ENCODE data around the gene ZCCHC8. TPM values are rescaled to one million over a fixed set of nuclear protein-coding genes. Genes with fewer than 3 reads are reported as not detected.

Gene ZCCHC8
- total and polyA plus RNA-seq, 2 donors (not counting 3 experiments of a cell fraction or from before 2014, with no cell fraction given) = 10.0 to 24.4 TPM

DNA sequence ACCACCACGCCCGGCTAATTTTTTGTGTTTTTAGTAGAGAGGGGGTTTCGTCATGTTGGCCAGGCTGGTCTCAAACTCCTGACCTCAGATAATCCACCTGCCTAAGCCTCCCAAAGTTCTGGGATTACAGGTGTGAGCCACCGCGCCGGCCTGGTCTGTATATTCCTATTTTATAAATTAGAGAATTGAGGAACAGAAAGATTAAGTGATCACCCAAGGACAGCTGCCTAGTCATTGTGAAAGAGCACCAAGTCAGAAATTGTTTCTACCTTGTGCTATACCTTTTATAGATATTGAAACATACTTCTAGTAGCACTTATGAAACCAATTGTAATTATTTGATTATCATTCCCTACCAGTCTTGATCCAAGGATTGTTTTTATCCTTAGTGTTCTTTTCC lies 28.3 kb upstream of the ZCCHC8 start:
- intact Hi-C loops (cut with micrococcal nuclease) (no loop called here), dilution Hi-C loops (cut with MboI; ENCODE audit: extremely low pct_ligation_motif_present, low sequenced_read_pairs) (no loop called here)
- Histone ChIP-seq H3K9me3 (replicated peaks; ENCODE audit: control insufficient read depth, insufficient read depth, low read length) (no peaks in the 10 kb centered on the region), H3K79me2 (ENCODE audit: control insufficient read depth, insufficient read depth, low read length) (peaks cover 58% of the 10 kb centered on the region), H2AFZ (ENCODE audit: low read depth, low read length) (no peak overlapping the region), H4K20me1 (replicated peaks; ENCODE audit: control insufficient read depth, extremely low read depth, insufficient read depth, low read length) (peaks cover 5% of the 10 kb centered on the region), H3K27me3 (ENCODE audit: control insufficient read depth in 2 of 2, insufficient read depth in 2 of 2, low read length in 2 of 2) (no peaks in the 10 kb centered on the region), H3K4me3 (replicated peaks in 1 of 3; ENCODE audit: insufficient read depth in 1 of 3, low read depth in 1 of 3, low read length in 3 of 3) (no peak overlapping the region), H3K9ac (replicated peaks; ENCODE audit: extremely low read depth, insufficient read depth, low read length) (no peak overlapping the region), H3K27ac (ENCODE audit: insufficient read depth, low read depth, low read length) (no peak overlapping the region), H3K4me2 (ENCODE audit: insufficient read depth, low read length) (no peak overlapping the region), H3K4me1 (ENCODE audit: control insufficient read depth, extremely low read depth, insufficient read depth, low read length) (peaks cover 13% of the 10 kb centered on the region), H3K36me3 (ENCODE audit: control insufficient read depth in 2 of 2, extremely low read depth in 1 of 2, insufficient read depth in 2 of 2, low read length in 2 of 2) (peaks cover 0 to 5% of the 10 kb centered on the region in 2 experiments), H3K9me1 (replicated peaks; ENCODE audit: control insufficient read depth, extremely low read depth, insufficient read depth, low read length) (no peaks in the 10 kb centered on the region)
- FAIRE-seq (no peak), DNase-seq (ENCODE audit: low read depth, low spot score) (no peak)
- CTCF ChIA-PET = no interaction called here
- POLR2A ChIA-PET = no interaction called here
- BruUV-seq (replicated peaks) = no TSS peak
- TF ChIP-seq MYC (IDR thresholded peaks at IDR 0.05; ENCODE audit: low read depth, low read length) (no peak), EZH2 (IDR thresholded peaks at IDR 0.05; ENCODE audit: borderline replicate concordance, low read depth, low read length, severe bottlenecking) (no peak), POLR2A (IDR thresholded peaks at IDR 0.05; ENCODE audit: low read depth, low read length) (no peak), POLR2AphosphoS5 (IDR thresholded peaks at IDR 0.05; ENCODE audit: insufficient read depth, low read depth, low read length) (no peak), GATA2 (IDR thresholded peaks at IDR 0.05; ENCODE audit: insufficient read depth, insufficient read length, low read depth, low read length) (no peak), FOS (IDR thresholded peaks at IDR 0.05; ENCODE audit: borderline replicate concordance, insufficient read depth, low read length) (no peak), JUN (IDR thresholded peaks at IDR 0.05; ENCODE audit: borderline replicate concordance, insufficient read depth, insufficient read length, low read depth) (no peak)
- TF ChIP-seq, protein P1, sequence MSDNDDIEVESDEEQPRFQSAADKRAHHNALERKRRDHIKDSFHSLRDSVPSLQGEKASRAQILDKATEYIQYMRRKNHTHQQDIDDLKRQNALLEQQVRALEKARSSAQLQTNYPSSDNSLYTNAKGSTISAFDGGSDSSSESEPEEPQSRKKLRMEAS (IDR thresholded peaks at IDR 0.05; ENCODE audit: insufficient read depth, insufficient read length) = no peak
- TF ChIP-seq, protein P2, sequence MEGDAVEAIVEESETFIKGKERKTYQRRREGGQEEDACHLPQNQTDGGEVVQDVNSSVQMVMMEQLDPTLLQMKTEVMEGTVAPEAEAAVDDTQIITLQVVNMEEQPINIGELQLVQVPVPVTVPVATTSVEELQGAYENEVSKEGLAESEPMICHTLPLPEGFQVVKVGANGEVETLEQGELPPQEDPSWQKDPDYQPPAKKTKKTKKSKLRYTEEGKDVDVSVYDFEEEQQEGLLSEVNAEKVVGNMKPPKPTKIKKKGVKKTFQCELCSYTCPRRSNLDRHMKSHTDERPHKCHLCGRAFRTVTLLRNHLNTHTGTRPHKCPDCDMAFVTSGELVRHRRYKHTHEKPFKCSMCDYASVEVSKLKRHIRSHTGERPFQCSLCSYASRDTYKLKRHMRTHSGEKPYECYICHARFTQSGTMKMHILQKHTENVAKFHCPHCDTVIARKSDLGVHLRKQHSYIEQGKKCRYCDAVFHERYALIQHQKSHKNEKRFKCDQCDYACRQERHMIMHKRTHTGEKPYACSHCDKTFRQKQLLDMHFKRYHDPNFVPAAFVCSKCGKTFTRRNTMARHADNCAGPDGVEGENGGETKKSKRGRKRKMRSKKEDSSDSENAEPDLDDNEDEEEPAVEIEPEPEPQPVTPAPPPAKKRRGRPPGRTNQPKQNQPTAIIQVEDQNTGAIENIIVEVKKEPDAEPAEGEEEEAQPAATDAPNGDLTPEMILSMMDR (IDR thresholded peaks at IDR 0.05; ENCODE audit: extremely low read depth in 1 of 2, insufficient read depth in 1 of 2, low read depth in 1 of 2, low read length in 2 of 2) = no peak
